ENCODE results near the gene MYH10.

MYH10 gene

GRCh38 chr17:8610558-8610957, 20.0 kb downstream of the MYH10 start (continued):
- no peak for TF ChIP-seq CREB5 (CRISPR knock-in tag; IDR thresholded peaks at IDR 0.05; ENCODE audit: low read depth)
- no peak for TF ChIP-seq CSDC2 (CRISPR knock-in tag; IDR thresholded peaks at IDR 0.05)
- no peak for TF ChIP-seq RARB (CRISPR knock-in tag; IDR thresholded peaks at IDR 0.05)
- no peak for TF ChIP-seq TOX (CRISPR knock-in tag; IDR thresholded peaks at IDR 0.05; ENCODE audit: borderline replicate concordance)
- no peak for TF ChIP-seq ISL1 (CRISPR knock-in tag; IDR thresholded peaks at IDR 0.05)

- TF ChIP-seq ZNF70 (CRISPR knock-in tag; IDR thresholded peaks at IDR 0.05), result no peak
- TF ChIP-seq PPARA (CRISPR knock-in tag; IDR thresholded peaks at IDR 0.05; ENCODE audit: borderline replicate concordance), result no peak
- no peak for TF ChIP-seq ISL1 (CRISPR knock-in tag; IDR thresholded peaks at IDR 0.05)
- TF ChIP-seq ESRRG (CRISPR knock-in tag; IDR thresholded peaks at IDR 0.05), result no peak
- no peak for TF ChIP-seq POU6F1 (CRISPR knock-in tag; IDR thresholded peaks at IDR 0.05; ENCODE audit: borderline replicate concordance, low read depth)
- TF ChIP-seq CSDC2 (CRISPR knock-in tag; IDR thresholded peaks at IDR 0.05), result no peak
- no peak for TF ChIP-seq ZFP30 (CRISPR knock-in tag; IDR thresholded peaks at IDR 0.05)
- TF ChIP-seq BACH2 (CRISPR knock-in tag; IDR thresholded peaks at IDR 0.05; ENCODE audit: borderline replicate concordance), result no peak
- TF ChIP-seq GLIS3 (CRISPR knock-in tag; IDR thresholded peaks at IDR 0.05), result no peak
- no peak for TF ChIP-seq ZFP3 (CRISPR knock-in tag; IDR thresholded peaks at IDR 0.05)
- no peak for TF ChIP-seq PATZ1 (CRISPR knock-in tag; IDR thresholded peaks at IDR 0.05; ENCODE audit: borderline replicate concordance)
- no peak for TF ChIP-seq RARB (CRISPR knock-in tag; IDR thresholded peaks at IDR 0.05)
- TF ChIP-seq ZC3H10 (CRISPR knock-in tag; IDR thresholded peaks at IDR 0.05), result no peak
These were observed 20.6 kb downstream of the MYH10 start for GRCh38 chr17:8609910-8610309.

GRCh38 chr17:8608001-8608400, 22.5 kb downstream of the MYH10 start:
- TF ChIP-seq TCF4 (CRISPR knock-in tag; IDR thresholded peaks at IDR 0.05; ENCODE audit: borderline replicate concordance) (no peak), CSRNP3 (CRISPR knock-in tag; IDR thresholded peaks at IDR 0.05) (no peak), ZNF8 (CRISPR knock-in tag; IDR thresholded peaks at IDR 0.05) (no peak), PPARA (CRISPR knock-in tag; IDR thresholded peaks at IDR 0.05; ENCODE audit: borderline replicate concordance) (no peak), ARNTL (CRISPR knock-in tag; IDR thresholded peaks at IDR 0.05; ENCODE audit: borderline replicate concordance, low read depth) (no peak), SNAI2 (CRISPR knock-in tag; IDR thresholded peaks at IDR 0.05) (no peak), OSR1 (CRISPR knock-in tag; IDR thresholded peaks at IDR 0.05) (no peak), ZNF70 (CRISPR knock-in tag; IDR thresholded peaks at IDR 0.05) (no peak), GLIS3 (CRISPR knock-in tag; IDR thresholded peaks at IDR 0.05) (no peak), CSDC2 (CRISPR knock-in tag; IDR thresholded peaks at IDR 0.05) (no peak), PATZ1 (CRISPR knock-in tag; IDR thresholded peaks at IDR 0.05; ENCODE audit: borderline replicate concordance) (no peak), TOX (CRISPR knock-in tag; IDR thresholded peaks at IDR 0.05; ENCODE audit: borderline replicate concordance) (no peak), BACH2 (CRISPR knock-in tag; IDR thresholded peaks at IDR 0.05; ENCODE audit: borderline replicate concordance) (no peak), ZNF565 (CRISPR knock-in tag; conservative IDR thresholded peaks at IDR 0.05; ENCODE audit: low read depth) (no peak), POU6F1 (CRISPR knock-in tag; IDR thresholded peaks at IDR 0.05; ENCODE audit: borderline replicate concordance, low read depth) (no peak), CREB5 (CRISPR knock-in tag; IDR thresholded peaks at IDR 0.05; ENCODE audit: low read depth) (no peak), TSHZ2 (CRISPR knock-in tag; IDR thresholded peaks at IDR 0.05) (no peak), ISL1 (CRISPR knock-in tag; IDR thresholded peaks at IDR 0.05) (no peak), RARB (CRISPR knock-in tag; IDR thresholded peaks at IDR 0.05) (no peak), ZFP30 (CRISPR knock-in tag; IDR thresholded peaks at IDR 0.05) (no peak)
- no peak for ATAC-seq

More at GRCh38 chr17:8609910-8610309, 20.6 kb downstream of the MYH10 start:
- no peak for ATAC-seq
